Activated CD8-positive, alpha-beta memory T cell treated with anti-CD3 and anti-CD28 coated beads for 1 hour (primary cell): Measurements from ENCODE around the gene FOXD1.
"Not testable (repeated sequence)": the region's sequence is repeated elsewhere in the genome, so short reads cannot be mapped to it uniquely, and the experiment has no call there.

Experiments
- DNase-seq, 2 donors: peaks; one replicate each; pipeline ENCODE4 v3.0.0-alpha.2; 2020; ENCODE audit warnings: low read depth in 1 of 2; ENCODE audit errors: extremely low read depth in 1 of 2

Gene FOXD1

DNA sequence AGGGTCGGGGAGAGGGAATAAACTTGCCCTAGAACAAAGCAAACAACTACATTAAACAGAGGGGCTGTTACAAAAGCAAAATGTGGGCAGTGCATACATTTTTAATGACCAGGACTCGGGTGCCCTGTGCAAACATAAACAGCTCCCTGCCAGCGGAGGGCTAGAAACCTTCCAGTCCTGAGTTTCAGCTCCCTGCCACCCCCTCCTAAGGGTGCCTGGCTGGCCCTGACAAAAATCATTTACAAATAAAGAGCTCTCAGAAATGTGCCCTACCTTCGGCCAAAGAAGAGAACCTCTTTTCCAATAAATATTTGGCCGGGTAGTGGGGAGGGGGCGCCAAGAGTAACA is 29.5 kb downstream of the FOXD1 start:
- no peak for DNase-seq

DNA sequence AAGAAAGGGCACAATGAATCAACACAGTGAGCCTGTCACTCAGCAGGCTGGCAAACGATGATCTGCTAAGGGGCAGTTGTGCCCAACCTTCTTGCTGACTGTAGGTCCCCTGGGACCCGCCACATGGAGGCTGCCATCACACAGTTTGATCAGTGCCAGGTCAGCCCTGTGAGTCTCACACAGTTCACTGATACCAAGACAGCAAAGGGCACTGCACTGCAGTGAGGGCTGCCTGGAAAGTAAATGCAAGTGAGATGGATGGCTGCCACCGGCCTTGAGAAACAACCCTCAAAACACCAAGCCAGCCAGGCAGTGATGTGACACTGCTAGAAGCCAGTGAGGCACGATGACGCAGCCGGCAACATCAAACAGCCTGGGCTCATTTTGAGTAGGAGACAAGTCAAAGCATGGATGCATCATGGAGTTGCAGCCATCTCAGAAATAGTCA is 30.3 kb downstream of the FOXD1 start:
- DNase-seq = no peak

DNA sequence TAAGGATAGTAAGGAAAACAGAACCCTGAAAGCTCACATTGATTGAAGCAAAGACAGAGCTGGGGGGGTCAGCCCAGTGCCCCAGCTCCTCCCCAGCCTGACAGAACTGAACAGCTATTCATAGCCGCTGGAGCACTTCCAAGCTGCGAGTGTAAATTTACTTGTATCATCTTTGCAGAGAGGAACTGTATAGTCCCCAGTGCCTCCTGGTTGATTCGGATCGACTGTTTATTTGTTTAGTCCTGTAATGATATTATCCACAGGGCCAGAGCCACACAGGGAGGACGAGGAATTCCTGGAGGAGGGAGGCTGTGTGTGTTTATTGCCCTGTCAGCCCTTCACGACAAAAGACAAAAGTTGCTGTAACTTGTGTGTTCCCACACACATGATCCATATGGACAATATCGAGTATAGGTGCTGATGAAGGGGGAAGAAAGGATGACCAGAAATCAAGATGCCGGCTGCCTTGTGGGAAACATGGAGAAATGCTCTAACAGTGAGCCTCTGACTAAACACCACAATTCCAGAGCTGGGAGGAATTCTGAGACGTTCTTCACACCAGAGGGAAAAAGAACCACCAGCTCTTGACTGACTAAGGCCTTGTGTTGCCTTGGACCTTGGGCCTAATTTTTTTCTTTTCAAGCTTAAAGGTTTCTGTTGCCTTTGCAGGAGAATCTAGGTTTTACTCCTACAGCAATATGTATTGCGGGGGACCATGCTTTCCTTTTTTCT is 31.1 kb downstream of the FOXD1 start:
- DNase-seq = no peak

DNA sequence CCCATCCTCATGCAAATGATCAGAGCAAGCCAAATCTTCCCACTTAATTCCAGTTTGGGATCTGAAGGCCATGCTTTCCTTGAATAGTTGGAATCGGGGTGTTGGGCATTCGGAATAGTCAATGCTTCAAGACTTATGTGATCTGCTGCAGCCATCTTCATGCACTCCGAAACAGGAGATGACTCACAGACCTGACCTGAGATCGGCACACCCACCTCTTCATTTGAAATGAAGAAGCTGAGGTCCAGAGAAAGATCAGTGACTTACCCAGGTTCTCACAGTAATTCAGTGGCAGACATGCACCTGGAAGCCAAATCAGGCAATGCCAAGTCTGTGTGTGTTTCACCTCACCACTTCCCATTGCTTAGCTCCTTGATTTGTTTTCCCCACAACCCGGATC is 33.0 kb downstream of the FOXD1 start:
- DNase-seq = no peak

DNA sequence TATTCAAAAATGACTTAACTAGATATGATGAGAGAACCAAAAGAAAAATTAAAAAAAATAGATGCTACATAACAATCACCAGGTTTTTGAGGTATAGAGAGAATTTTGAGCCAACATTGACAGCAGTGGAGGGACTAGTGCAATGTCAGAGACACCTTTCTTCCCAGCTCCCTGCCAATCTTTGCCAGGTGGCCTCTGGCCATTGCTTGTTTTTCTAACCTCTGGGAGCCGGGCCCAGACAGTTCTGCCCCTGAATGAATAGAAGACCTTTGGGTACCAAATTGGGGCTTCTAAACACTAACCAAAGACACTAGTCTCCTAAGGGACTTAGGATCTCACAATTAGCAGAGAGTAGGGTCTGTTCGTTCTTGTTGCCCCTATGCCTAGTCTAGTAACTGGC is 33.4 kb downstream of the FOXD1 start:
- DNase-seq = no peak

DNA sequence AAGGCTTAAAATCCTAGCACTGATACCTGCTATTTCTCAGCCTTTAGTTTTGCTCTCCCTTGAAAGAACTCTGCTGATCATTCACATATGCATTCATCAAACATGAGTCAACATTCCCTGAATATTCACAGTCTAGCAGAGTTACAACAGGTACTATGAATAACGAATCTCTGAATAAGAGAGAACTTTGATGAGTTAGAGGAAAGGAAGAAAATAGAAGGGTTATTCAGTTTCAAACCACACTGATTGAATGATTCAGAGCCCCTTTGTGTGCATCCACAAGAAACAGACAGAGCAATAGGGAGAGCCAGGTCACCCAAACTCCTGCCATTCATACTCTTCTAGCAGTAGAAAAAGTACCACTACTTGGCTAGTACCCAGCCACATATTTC is 36.0 kb downstream of the FOXD1 start:
- no peak for DNase-seq

DNA sequence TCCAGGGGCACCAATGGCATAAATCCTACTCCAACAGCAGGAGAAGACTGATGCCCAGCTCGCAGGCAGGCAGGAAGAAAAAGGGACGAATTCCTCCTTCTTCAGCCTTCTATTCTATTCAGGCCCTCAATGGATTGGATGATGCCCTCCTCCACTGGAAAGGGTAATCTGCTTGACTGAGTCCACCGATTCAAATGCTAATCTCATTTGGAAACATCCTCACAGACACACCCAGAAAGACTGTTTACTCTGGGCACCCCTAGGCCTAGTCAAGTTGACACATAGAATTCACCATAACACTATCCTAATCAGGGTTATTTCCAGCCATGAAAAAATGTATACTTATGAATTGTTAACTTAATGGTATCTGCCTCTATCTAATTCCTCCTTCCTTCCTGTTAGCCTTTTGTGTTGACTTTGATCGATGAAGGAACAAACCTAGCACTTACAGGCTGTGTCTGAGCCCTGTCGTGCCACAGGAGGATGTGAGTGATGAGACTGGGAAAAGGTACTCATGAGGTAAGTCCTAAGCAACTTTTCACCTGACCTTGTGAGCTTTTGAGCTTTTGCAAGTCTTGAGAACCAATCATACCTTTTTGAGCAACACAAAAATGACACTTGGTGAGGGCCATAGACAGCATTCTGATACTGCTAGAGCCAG is 36.5 kb downstream of the FOXD1 start:
- DNase-seq = no peak

DNA sequence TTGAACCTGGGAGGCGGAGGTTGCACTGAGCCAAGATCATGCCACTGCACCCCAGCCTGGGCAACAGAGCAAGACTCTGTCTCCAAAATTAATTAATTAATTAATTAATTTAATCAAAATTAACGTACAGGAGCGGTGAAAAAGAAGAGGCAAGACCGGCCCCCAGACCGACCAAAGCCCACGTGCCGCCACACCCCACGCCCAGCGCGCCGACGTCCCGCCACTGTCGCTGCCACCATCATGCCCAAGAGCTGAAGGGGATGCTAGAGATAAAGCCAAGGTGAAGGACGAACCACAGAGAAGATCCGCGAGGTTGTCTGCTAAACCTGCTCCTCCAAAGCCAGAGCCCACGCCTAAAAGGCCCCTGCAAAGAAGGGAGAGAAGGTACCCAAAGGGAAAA is 38.6 kb downstream of the FOXD1 start:
- not testable (repeated sequence) for DNase-seq

DNA sequence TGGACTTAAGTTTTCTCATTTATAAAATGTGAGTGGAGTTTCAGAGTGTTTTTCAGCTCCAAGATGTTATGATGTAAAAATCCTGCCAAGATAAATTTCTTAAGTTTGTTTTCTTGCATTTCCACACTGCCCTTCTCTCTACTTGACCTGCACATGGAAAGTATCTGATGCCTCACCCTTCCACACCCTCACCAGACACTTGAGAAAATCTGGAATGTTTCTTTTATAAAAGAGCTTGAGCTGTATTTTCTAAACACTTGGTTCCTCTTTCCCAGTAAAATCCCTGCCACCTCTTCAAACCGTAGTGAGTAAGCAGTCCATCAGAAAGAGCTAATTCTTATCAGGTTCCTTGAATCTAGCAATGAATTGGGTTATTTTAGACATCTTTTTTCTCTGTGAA is 42.9 kb downstream of the FOXD1 start:
- no peak for DNase-seq

DNA sequence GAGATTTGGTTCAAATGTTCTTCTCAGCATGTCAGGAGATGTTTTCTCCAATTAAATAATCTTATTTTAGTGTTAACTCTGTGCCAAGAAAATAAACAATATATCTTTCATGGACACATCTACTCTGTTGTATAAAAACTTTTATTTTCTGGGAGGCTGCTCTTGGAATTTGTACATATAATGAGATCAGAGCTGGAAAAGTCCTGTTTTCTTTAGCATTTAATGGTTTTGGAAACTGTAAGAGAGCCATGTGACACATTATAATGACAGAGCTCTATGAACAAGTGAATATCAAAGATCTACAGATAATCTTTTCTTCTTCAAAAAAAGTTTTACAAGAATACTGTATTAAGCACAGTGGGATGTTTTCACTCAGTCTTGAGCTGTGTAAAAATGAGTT is 48.8 kb downstream of the FOXD1 start:
- DNase-seq = no peak
